ENCODE results near the gene RAB26. TPM values are rescaled to one million over a fixed set of nuclear protein-coding genes. Genes with fewer than 3 reads are reported as not detected.
"Not testable (repeated sequence)": the region's sequence is repeated elsewhere in the genome, so short reads cannot be mapped to it uniquely, and the experiment has no call there.

RAB26 gene
- total RNA-seq, 2 donors from 2014 or later = 0.21 to 0.57 TPM

DNA sequence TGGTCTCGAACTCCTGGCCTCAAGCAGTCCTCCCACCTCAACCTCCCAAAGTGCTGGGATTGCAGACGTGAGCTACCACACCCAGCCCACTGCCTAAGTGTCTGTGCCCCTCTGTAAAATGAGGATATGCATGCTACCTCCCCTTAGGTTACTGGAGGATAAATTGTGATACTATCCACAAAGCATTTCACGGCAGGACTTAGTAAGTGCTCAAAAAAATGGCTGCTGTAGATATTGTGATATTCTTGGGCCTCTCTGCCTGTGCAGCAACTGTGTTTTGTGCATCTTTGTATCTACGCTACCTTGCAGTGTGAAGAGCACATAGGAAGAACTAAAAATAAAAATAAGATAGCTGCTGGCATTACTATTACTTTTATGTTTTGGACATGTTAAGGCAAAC is 49.9 kb downstream of the RAB26 start:
- DNase-seq = no peak
- no peaks in the 10 kb centered on the region for H3K9me3 ChIP-seq (ENCODE audit: control insufficient read depth, low read length, poor library complexity, severe bottlenecking)
- Mint-ChIP-seq H3K27ac (no peak overlapping the region), H3K36me3 (ENCODE audit: low read depth) (no peaks in the 10 kb centered on the region), H3K4me1 (peaks cover 6% of the 10 kb centered on the region), H3K4me3 (no peak overlapping the region), H3K27me3 (peaks cover 29% of the 10 kb centered on the region)
- no peak for ATAC-seq

DNA sequence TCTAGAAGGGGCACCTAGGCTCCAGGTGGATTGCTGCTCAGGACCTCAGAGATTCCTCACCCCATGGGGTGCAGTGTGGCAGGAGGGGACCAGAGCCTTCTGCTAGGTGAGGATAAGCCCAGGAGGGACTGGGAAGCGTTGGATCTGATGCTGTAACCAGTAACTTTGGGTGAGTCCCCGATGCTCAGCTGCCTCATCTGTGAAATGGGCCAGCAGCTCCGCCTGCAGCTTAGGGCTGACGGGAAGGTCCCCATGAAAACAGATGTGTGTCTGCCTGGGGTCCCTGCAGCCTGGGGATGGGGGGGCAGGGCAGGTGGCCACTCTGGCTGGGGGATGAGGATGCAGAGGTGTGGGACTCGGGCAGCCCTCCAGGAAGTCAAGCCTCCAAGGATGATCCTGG is 50.7 kb downstream of the RAB26 start:
- no peak overlapping the region for H3K27ac Mint-ChIP-seq
- H3K27me3 Mint-ChIP-seq = peaks cover 29% of the 10 kb centered on the region
- H3K9me3 ChIP-seq (ENCODE audit: control insufficient read depth, low read length, poor library complexity, severe bottlenecking) = no peaks in the 10 kb centered on the region
- peaks cover 6% of the 10 kb centered on the region for H3K4me1 Mint-ChIP-seq
- ATAC-seq = no peak
- H3K4me3 Mint-ChIP-seq = no peak overlapping the region
- DNase-seq = no peak
- no peaks in the 10 kb centered on the region for H3K36me3 Mint-ChIP-seq (ENCODE audit: low read depth)

DNA sequence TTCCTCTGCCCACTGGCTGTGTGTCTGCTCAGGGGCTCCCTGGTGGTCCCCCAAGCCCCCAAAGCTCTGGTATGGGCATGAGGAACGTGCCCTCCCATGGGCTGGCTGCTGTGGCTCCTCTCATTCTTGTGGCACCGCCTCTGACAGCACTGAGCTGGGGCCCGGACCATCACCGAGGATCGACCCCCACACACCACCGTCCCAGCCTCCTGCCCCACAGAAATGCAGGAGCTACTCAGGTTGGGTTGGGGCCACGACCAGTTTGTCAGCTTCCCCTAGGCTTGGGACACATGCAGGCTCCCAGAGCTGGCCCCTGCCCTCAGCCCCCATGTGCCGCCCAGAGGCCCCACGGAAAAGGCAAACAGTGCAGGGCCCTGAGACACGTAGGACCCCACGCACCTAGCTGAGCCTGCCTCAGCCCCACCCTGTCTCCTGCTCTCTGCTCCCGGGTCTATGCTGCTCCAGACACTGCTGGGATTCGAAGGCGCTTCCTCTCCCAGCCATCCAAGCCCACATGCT is 51.3 kb downstream of the RAB26 start:
- H3K36me3 Mint-ChIP-seq (ENCODE audit: low read depth) = no peaks in the 10 kb centered on the region

DNA sequence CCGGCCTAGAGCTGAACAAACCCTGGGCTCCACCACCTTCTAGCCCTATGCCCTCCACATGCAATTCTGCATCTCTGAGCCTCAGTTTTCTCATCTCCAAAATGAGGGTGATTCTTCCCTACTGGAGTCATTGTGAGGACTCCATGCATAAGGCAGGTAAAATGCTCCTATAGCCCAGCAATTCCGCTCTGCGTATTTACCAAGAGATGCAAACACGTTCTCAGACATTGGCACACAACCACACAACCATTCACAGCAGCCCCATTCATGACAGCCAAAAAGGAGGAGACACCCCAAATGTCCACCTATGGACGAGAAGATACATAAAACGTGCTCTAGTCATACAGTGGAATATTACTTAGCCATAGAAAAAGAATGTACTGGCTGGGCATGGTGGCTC is 51.9 kb downstream of the RAB26 start:
- no peak overlapping the region for H3K27ac Mint-ChIP-seq
- DNase-seq (no peak), ATAC-seq (no peak)
- no peaks in the 10 kb centered on the region for H3K9me3 ChIP-seq (ENCODE audit: control insufficient read depth, low read length, poor library complexity, severe bottlenecking)
- H3K4me3 Mint-ChIP-seq = no peak overlapping the region
- no peaks in the 10 kb centered on the region for H3K36me3 Mint-ChIP-seq (ENCODE audit: low read depth)
- H3K4me1 Mint-ChIP-seq = peaks cover 6% of the 10 kb centered on the region
- H3K27me3 Mint-ChIP-seq = peaks cover 20% of the 10 kb centered on the region

More for the DNA sequence above, 51.3 kb downstream of the RAB26 start:
- ATAC-seq = no peak
- peaks cover 27% of the 10 kb centered on the region for H3K27me3 Mint-ChIP-seq
- DNase-seq = no peak
- peaks cover 10% of the 10 kb centered on the region for H3K4me1 Mint-ChIP-seq
- no peak overlapping the region for H3K4me3 Mint-ChIP-seq
- H3K27ac Mint-ChIP-seq = no peak overlapping the region
- no peaks in the 10 kb centered on the region for H3K9me3 ChIP-seq (ENCODE audit: control insufficient read depth, low read length, poor library complexity, severe bottlenecking)

DNA sequence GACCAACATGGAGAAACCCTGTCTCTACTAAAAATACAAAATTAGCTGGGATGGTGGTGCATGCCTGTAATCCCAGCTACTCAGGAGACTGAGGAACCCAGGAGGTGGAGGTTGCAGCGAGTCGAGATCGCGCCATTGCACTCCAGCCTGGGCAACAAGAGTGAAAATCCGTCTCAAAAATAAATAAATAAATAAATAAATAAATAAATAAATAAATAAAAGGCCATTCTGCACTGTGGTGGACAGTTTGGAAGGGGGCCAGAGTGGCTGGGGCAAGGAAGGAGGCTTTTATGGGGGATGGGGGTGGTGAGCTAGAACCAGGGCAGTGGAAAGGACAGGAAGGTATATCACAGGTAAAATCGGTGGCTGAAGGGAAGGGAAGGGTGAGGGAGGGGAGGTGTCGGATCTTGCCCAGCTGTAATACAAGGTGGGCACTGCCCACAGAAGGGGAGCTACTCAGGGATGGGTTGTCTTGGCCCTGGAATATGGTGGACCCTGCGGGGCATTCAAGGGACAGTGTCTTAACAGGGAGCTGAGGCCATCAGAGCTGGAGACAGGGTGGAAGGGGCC is 54.8 kb downstream of the RAB26 start:
- not testable (repeated sequence) for ATAC-seq; DNase-seq; H3K9me3 ChIP-seq (ENCODE audit: control insufficient read depth, low read length, poor library complexity, severe bottlenecking); H3K4me3 Mint-ChIP-seq; H3K27ac Mint-ChIP-seq; H3K36me3 Mint-ChIP-seq (ENCODE audit: low read depth); H3K27me3 Mint-ChIP-seq
- H3K4me1 Mint-ChIP-seq = peaks cover 14% of the 10 kb centered on the region

Other genes starting within 250 kb of the RAB26 start
- gene HS3ST6, start 230.2 kb upstream of the RAB26 start, total RNA-seq = not detected
- gene MSRB1, start 205.4 kb upstream of the RAB26 start, total RNA-seq = 1 to 10 TPM; 3.8 to 4.9 TPM
- not detected for gene RPL3L, start 193.9 kb upstream of the RAB26 start, total RNA-seq
- 10 to 100 TPM; 57.7 to 58.1 TPM for gene NDUFB10, start 189.1 kb upstream of the RAB26 start, total RNA-seq
- gene RPS2, start 183.8 kb upstream of the RAB26 start, total RNA-seq = 1,000 to 10,000 TPM; 3,200 to 3,361 TPM
- not detected for gene RNF151, start 181.8 kb upstream of the RAB26 start, total RNA-seq
- 10 to 100 TPM; 19.5 to 20.8 TPM for gene TBL3, start 176.6 kb upstream of the RAB26 start, total RNA-seq
- under 1 TPM; 0.40 to 0.78 TPM for gene NOXO1, start 167.2 kb upstream of the RAB26 start, total RNA-seq
- gene GFER, start 164.4 kb upstream of the RAB26 start, total RNA-seq = 10 to 100 TPM; 16.2 to 22.1 TPM
- gene SYNGR3, start 158.7 kb upstream of the RAB26 start, total RNA-seq = 1 to 10 TPM; 7.3 to 8.1 TPM
- 10 to 100 TPM; 45.2 to 46.7 TPM for gene ZNF598, start 138.8 kb upstream of the RAB26 start, total RNA-seq
- gene NPW, start 128.8 kb upstream of the RAB26 start, total RNA-seq = 1 to 10 TPM in 1 of 2 donors, not detected in 1; 2.0 TPM
- gene NHERF2, start 121.7 kb upstream of the RAB26 start, total RNA-seq = 1 to 10 TPM; 2.2 to 3.9 TPM
- gene NTHL1, start 100.8 kb upstream of the RAB26 start, total RNA-seq = 1 to 10 TPM; 6.7 to 6.8 TPM
- 100 to 1,000 TPM; 123 TPM for gene TSC2, start 100.6 kb upstream of the RAB26 start, total RNA-seq
- 10 to 100 TPM; 86.6 to 88.9 TPM for gene PKD1, start 12.7 kb upstream of the RAB26 start, total RNA-seq
- 10 to 100 TPM; 32.4 to 35.0 TPM for gene TRAF7, start 7.2 kb downstream of the RAB26 start, total RNA-seq
- under 1 TPM in 1 of 2 donors, not detected in 1; 0.05 TPM for gene CASKIN1, start 48.0 kb downstream of the RAB26 start, total RNA-seq
- gene MLST8, start 56.8 kb downstream of the RAB26 start, total RNA-seq = 10 to 100 TPM; 28.2 to 31.4 TPM
- 1 to 10 TPM; 2.6 to 4.0 TPM for gene BRICD5, start 62.2 kb downstream of the RAB26 start, total RNA-seq
- 1 to 10 TPM; 7.8 to 9.2 TPM for gene PGP, start 66.2 kb downstream of the RAB26 start, total RNA-seq
- 10 to 100 TPM; 32.0 to 33.6 TPM for gene E4F1, start 75.0 kb downstream of the RAB26 start, total RNA-seq
- under 1 TPM; 0.37 to 0.42 TPM for gene DNASE1L2, start 87.8 kb downstream of the RAB26 start, total RNA-seq
- 10 to 100 TPM; 15.2 TPM for gene ECI1, start 103.0 kb downstream of the RAB26 start, total RNA-seq
- 100 to 1,000 TPM; 204 to 224 TPM for gene RNPS1, start 119.5 kb downstream of the RAB26 start, total RNA-seq
- gene ABCA3, start 192.1 kb downstream of the RAB26 start, total RNA-seq = 10 to 100 TPM in 1 of 2 donors, 1 to 10 TPM in 1; 8.3 to 10.5 TPM

Measured in T-helper 17 cell (primary cell).